ENCODE results near the gene IFITM2. TPM values are rescaled to one million over a fixed set of nuclear protein-coding genes. Genes with fewer than 3 reads are reported as not detected.

IFITM2 gene
- total and polyA plus RNA-seq, 2 of the 13 experiments (the other 11 are each of a cell fraction or from before 2014, with no cell fraction given) = 13.8 to 267 TPM

DNA sequence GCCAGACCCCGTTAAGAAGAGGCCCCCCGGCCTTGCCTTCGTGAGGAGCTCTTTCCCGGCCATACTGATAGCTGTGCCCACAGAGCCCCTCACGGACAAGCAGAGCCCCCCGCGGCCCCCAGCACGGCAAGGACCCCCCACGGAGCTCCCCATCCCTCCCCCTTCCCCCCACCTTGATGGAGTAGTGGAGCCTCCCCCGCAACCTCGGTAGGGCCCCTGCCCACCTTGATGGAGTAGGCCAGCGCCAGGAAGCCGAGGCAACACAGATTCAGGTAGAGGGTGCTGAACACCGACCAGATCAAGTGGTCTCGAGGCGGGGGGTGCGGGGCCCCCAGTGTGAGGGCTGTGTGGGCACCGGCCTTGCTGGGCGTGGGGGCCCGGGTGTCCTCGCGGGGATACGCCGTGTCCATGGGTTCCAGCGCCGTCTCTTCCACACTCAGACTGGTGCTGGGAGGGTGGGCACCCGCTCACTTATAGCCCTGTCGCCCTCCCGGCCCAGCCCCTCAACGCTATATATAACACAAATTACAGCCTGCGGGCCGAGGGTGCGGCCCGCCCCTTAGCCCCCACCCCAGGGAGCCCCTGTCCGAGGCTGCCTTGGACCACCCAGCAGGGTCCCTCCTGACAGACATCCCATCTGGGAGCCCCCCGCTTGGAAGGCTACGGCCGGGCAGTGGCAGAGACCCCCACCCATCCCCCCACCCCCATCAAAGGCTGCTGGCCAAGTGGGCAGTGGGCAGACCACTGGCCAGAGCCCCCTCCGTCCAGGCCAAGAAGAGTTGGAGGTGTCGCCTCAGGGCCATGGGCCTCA is 8.3 kb upstream of the IFITM2 start, which contains the start of gene IFITM5:
Gene IFITM5 (minus strand): TSS at position 446 of the 811 bp plus-strand sequence. CDS start 36 bp downstream, at position 410.
- Histone ChIP-seq H3K36me3 (replicated peaks in 1 of 2; ENCODE audit: control insufficient read depth in 1 of 2, insufficient read depth in 2 of 2, low read length in 2 of 2) (no peaks in the 10 kb centered on the region), H3K4me1 (ENCODE audit: insufficient read depth, low read length) (peaks cover 35% of the 10 kb centered on the region), H3K79me2 (ENCODE audit: insufficient read depth, low read length) (no peaks in the 10 kb centered on the region), H3K9ac (ENCODE audit: insufficient read depth, low read depth, low read length) (0 out of 2 replicates have a peak within 1 kb of the TSS, but pooled peaks have one; percentile 22), H3K27me3 (ENCODE audit: control insufficient read depth in 1 of 2, insufficient read depth in 2 of 2, low read length in 2 of 2) (peaks cover 11 to 20% of the 10 kb centered on the region in 2 experiments), H3K4me2 (ENCODE audit: low read depth, low read length) (peak within 1 kb of the TSS; percentile 67), H2AFZ (ENCODE audit: low read length) (no peak within 1 kb of the TSS), H4K20me1 (ENCODE audit: insufficient read depth, low read length) (no peaks in the 10 kb centered on the region), H3K4me3 (replicated peaks in 1 of 3; ENCODE audit: insufficient read depth in 1 of 3, low read depth in 2 of 3, low read length in 3 of 3) (peak within 1 kb of the TSS in 1 of 3 experiments; percentile 52; a peak in 2 of 6 replicates), H3K27ac (ENCODE audit: extremely low read length, insufficient read depth, low read length) (no peak within 1 kb of the TSS), H3K9me3 (ENCODE audit: low read length) (no peaks in the 10 kb centered on the region)
- CTCF ChIA-PET (ENCODE audit: low intra/inter-chr PET ratio, low total read pairs) = no interaction called here
- DNase-seq (ENCODE audit: low spot score) (no peak), ATAC-seq (no peak), FAIRE-seq (no peak)
- no peak for TF ChIP-seq TP53 (CRISPR knock-in tag; conservative IDR thresholded peaks at IDR 0.05)
- TF ChIP-seq, protein P1, sequence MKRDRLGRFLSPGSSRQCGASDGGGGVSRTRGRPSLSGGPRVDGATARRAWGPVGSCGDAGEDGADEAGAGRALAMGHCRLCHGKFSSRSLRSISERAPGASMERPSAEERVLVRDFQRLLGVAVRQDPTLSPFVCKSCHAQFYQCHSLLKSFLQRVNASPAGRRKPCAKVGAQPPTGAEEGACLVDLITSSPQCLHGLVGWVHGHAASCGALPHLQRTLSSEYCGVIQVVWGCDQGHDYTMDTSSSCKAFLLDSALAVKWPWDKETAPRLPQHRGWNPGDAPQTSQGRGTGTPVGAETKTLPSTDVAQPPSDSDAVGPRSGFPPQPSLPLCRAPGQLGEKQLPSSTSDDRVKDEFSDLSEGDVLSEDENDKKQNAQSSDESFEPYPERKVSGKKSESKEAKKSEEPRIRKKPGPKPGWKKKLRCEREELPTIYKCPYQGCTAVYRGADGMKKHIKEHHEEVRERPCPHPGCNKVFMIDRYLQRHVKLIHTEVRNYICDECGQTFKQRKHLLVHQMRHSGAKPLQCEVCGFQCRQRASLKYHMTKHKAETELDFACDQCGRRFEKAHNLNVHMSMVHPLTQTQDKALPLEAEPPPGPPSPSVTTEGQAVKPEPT (CRISPR knock-in tag; IDR thresholded peaks at IDR 0.05; ENCODE audit: low read depth) = no peak
- TF ChIP-seq ZNF10 (CRISPR knock-in tag; IDR thresholded peaks at IDR 0.05; ENCODE audit: borderline replicate concordance, low read depth) = no peak
- no peak for TF ChIP-seq PITX1 (CRISPR knock-in tag; IDR thresholded peaks at IDR 0.05)
- TF ChIP-seq HOXA5 (CRISPR knock-in tag; IDR thresholded peaks at IDR 0.05) = no peak
- no peak for TF ChIP-seq ZNF556 (CRISPR knock-in tag; IDR thresholded peaks at IDR 0.05; ENCODE audit: borderline replicate concordance)
- no peak for TF ChIP-seq ZNF180 (CRISPR knock-in tag; IDR thresholded peaks at IDR 0.05; ENCODE audit: borderline replicate concordance, low read depth)
- no peak for TF ChIP-seq ZNF788 (CRISPR knock-in tag; IDR thresholded peaks at IDR 0.05; ENCODE audit: borderline replicate concordance)
- in situ Hi-C loops (cut with HindIII; ENCODE audit: extremely low pct_ligation_motif_present, low pct_unique_long_range_greater_than_20kb) = no loop called here
- POLR2A ChIA-PET = interaction anchor here (1.5 to 2.4 kb wide), 2 partner anchors 54 to 56 kb away, joined by 3 to 7 read pairs; no protein-coding TSS in a partner anchor
- intact Hi-C loops (cut with micrococcal nuclease; ENCODE audit: unreplicated experiment) = no loop called here
- 68% methylated on average over 21 of the region's 40 CpGs for WGBS (ENCODE audit: low lambda C conversion rate)
- no TSS peak for BruUV-seq (replicated peaks)

All from HepG2 (cell line).